Heart left ventricle (tissue), 16 donors: ENCODE measurements around the gene ELFN1. TPM values are rescaled to one million over a fixed set of nuclear protein-coding genes. Genes with fewer than 3 reads are reported as not detected.

Source experiments
- ATAC-seq, 4 donors: fragments of 200-7000 bp; cut with Tn5 transposase; one replicate each; pipeline ENCODE4 v1.9.1; 2020 to 2022; ENCODE audit warnings: moderate library complexity in 4 of 4, mild to moderate bottlenecking in 3 of 4, moderate number of reproducible peaks in 1 of 4
- DNase-seq, 5 donors: peaks; one replicate each; pipeline ENCODE4 v3.0.0-alpha.2; 2020
- H3K27ac ChIP-seq, 12 donors: fragments of 200-600 bp; sonication (generic) in 4 of 12; one replicate each; pipeline versions ENCODE4 v1.5.0 to v1.8.0; 2016 to 2022; ENCODE audit warnings: mild to moderate bottlenecking in 2 of 12
- H3K27me3 ChIP-seq, 9 donors: fragments of 200-600 bp; sonication (generic) in 2 of 9; one replicate each; pipeline versions ENCODE4 v1.5.1 to v1.8.0; 2016 to 2022; ENCODE audit warnings: mild to moderate bottlenecking in 3 of 9
- H3K36me3 ChIP-seq, 9 donors: fragments of 200-600 bp; sonication (generic) in 2 of 9; one replicate each; pipeline versions ENCODE4 v1.5.0 to v1.8.0; 2018 to 2022; ENCODE audit warnings: mild to moderate bottlenecking in 2 of 9
- H3K4me1 ChIP-seq, 12 donors: fragments of 200-600 bp; sonication (generic) in 4 of 12; one replicate each; pipeline versions ENCODE4 v1.5.0 to v1.8.0; 2016 to 2022; ENCODE audit warnings: mild to moderate bottlenecking in 3 of 12
- H3K4me3 ChIP-seq, 12 donors: fragments of 200-600 bp; sonication (generic) in 4 of 12; one replicate each; pipeline versions ENCODE4 v1.5.0 to v1.8.0; 2017 to 2022; ENCODE audit warnings: mild to moderate bottlenecking in 9 of 12, moderate library complexity in 4 of 12
- H3K9me3 ChIP-seq, 12 donors: fragments of 200-600 bp; sonication (generic) in 4 of 12; one replicate each; pipeline versions ENCODE4 v1.5.0 to v1.8.0; 2016 to 2022; ENCODE audit warnings: mild to moderate bottlenecking in 1 of 12
- POLR2A ChIP-seq, 2 donors: fragments of 450-650 bp; IDR thresholded peaks; one replicate each; pipeline ENCODE4 v1.6.1; 2017; ENCODE audit warnings: antibody characterized with exemption in 2 of 2, mild to moderate bottlenecking in 2 of 2, moderate library complexity in 2 of 2
- WGBS, 4 donors: extraction: QIAGEN DNeasy Blood & Tissue Kit in 2 of 4; methylation state at CpG; one replicate each; pipeline versions ENCODE4 v1.1.5 to v1.1.7; 2013 to 2018; 5-methylcytosine and 5-hydroxymethylcytosine counted together
- intact Hi-C, 10 donors: fragments of 100-400 bp; cut with DNase I; formaldehyde crosslinking; loops; one replicate each; pipeline versions ENCODE4 v1.11.1 to v1.14.2; 2022
- polyA plus RNA-seq, 2 donors: library from polyadenylated mRNA; stranded (reverse); fragments of 200-250 nt; gene quantifications; one replicate each; pipeline ENCODE4 v1.2.3, GENCODE V29; 2013
- total RNA-seq, 9 donors: library from RNA; depleted of rRNA in 2 of 9; stranded (reverse); fragments of >200 nt in 2 of 9; fragmentation: NEBNext Ultra II Directional in 3 of 9; extraction: Animal tissue kit (Norgen Biotek cat#: 25700) in 3 of 9; gene quantifications; one replicate each; pipeline versions ENCODE4 v1.1.0 to v1.2.4, GENCODE V29; 2016 to 2023
- TF ChIP-seq, protein P1 (sequence below), 12 donors: fragments of 200-600 bp; sonication (generic) in 4 of 12; IDR thresholded peaks; one replicate each; pipeline versions ENCODE4 v1.5.0 to v1.8.0; 2018 to 2022; ENCODE audit warnings: antibody characterized with exemption in 12 of 12, mild to moderate bottlenecking in 5 of 12
- donor health status: ischemic (EF 13 %, LVEDD 7.1; RV severe dilation, severe dysfunction).
- donor health status: healthy with polysubstance abuse.
- donor health status: DM: no; HTN: yes; CAD: no.
- donor health status: DM: no; HTN: no; CAD: no.
- donor health status: ischemic (EF 25% LVEDD 6.9; RV normal size, moderate dysfunction).
- donor health status: ischemic (EF 25% LVEDD 5.7; RV mildly dilated, moderate dysfunction).
- donor health status: healthy.
- donor health status: DM: yes; HTN: yes; CAD: no.
- donor health status: ischemic (EF 35%, LVEDD 5.7; RV mildly dilated, moderate dysfunction).
- donor health status: nonischemic (EF 11% LVEDD 7.7; RV severe dilation, severe dysfunction).
- donor health status: DM: yes; HTN: yes; CAD: no.
- donor health status: PGD.
- donor health status: ischemic (EF 29% LVEDD 5.4; RV normal size, mild dysfunction).
- donor health status: nonischemic (EF 23%, LVEDD 6.1; RV moderate dilation, normal function).

The ELFN1 gene
- total and polyA plus RNA-seq, 11 donors, result 2.6 to 18.6 (median 6.6) TPM

DNA sequence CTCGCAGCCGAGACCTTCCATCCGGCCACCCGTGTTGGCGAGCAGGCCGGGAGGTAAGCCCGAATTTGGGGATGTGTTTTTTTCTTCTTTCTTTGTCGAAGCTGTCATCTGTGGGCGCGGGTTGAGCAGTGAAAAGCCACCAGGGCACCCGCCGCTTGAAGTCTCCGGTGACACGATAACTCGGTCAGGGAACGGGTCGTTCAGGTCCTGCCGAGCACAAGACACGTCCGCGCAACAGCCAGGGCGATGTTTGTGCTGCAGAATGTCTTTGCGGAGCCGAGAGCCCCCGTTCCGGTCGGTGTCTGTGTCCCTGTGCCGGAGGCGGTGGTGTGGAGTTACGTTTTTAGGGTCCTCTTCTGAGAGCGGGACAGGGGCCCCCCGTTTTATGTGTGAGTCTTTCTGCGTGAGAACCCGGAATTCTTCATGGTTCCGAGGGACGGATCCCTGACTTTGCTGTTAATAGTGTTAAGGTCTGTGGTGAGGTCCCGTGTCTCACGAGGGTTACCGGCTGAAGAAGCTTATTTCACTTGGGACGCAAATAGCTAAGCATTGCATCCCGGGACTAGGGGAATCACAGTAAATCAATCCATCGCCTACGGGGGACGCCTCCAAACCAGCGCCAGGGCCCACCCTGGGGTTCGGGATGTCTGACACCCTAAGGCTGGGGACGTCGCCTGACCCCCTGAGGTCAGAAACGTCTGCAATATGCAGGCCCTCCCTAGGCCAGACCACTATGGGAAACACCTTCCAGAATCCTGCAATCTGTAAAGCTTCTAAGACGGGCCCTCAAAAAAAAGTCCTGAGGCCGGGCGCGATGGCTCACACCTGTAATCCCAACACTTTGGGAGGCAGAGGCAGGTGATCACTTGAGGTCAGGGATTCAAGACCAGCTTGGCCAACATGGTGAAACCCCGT lies 99.5 kb downstream of the ELFN1 start:
- Histone ChIP-seq H3K4me3 (no peak overlapping the region), H3K4me1 (no peaks in the 10 kb centered on the region), H3K27me3 (no peaks in the 10 kb centered on the region), H3K27ac (no peak overlapping the region), H3K36me3 (no peaks in the 10 kb centered on the region), H3K9me3 (peaks cover 0 to 3% (median 0%) of the 10 kb centered on the region in 12 donors)
- WGBS, 4 donors, result 93 to 96% (median 94%) methylated on average over 52 to 54 of the region's 54 CpGs
- DNase-seq (no peak), ATAC-seq (no peak)
- intact Hi-C loops, result loop anchor here in 1 of 10 donors (10.0 kb wide), 1 partner anchor 185 kb away; no protein-coding TSS in a partner anchor
- no peak for TF ChIP-seq POLR2A (IDR thresholded peaks at IDR 0.05)
- TF ChIP-seq, protein P1, sequence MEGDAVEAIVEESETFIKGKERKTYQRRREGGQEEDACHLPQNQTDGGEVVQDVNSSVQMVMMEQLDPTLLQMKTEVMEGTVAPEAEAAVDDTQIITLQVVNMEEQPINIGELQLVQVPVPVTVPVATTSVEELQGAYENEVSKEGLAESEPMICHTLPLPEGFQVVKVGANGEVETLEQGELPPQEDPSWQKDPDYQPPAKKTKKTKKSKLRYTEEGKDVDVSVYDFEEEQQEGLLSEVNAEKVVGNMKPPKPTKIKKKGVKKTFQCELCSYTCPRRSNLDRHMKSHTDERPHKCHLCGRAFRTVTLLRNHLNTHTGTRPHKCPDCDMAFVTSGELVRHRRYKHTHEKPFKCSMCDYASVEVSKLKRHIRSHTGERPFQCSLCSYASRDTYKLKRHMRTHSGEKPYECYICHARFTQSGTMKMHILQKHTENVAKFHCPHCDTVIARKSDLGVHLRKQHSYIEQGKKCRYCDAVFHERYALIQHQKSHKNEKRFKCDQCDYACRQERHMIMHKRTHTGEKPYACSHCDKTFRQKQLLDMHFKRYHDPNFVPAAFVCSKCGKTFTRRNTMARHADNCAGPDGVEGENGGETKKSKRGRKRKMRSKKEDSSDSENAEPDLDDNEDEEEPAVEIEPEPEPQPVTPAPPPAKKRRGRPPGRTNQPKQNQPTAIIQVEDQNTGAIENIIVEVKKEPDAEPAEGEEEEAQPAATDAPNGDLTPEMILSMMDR (IDR thresholded peaks at IDR 0.05), result no peak

DNA sequence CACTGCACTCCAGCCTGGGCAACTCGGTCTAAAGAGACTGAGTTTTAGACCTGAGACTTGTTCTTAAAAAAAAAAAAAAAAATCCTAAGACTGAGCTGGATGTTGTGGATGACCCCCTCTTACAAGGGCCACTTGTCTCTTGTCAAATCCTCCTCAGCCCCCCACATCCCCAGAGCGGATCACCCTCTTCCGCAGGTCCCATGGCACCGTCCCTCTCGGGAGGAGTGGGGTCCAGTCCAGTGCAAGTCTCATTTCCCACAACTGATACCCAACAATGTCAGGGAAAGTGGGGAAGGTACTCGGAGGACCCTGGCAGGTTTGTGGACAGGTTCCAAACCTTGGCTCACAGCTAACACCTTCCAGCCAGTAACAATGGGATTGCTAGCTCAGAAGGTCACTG lies 100.3 kb downstream of the ELFN1 start:
- Histone ChIP-seq H3K27me3 (no peaks in the 10 kb centered on the region), H3K4me3 (no peak overlapping the region), H3K4me1 (no peaks in the 10 kb centered on the region), H3K27ac (no peak overlapping the region), H3K9me3 (peaks cover 0 to 7% (median 0%) of the 10 kb centered on the region in 12 donors), H3K36me3 (no peaks in the 10 kb centered on the region)
- 80 to 95% (median 89%) methylated on average over 6 of the region's 6 CpGs for WGBS, 4 donors
- DNase-seq (no peak), ATAC-seq (no peak)
- intact Hi-C loops, result no loop called here
- no peak for TF ChIP-seq POLR2A (IDR thresholded peaks at IDR 0.05)
- TF ChIP-seq, protein P1 (IDR thresholded peaks at IDR 0.05), result no peak

DNA sequence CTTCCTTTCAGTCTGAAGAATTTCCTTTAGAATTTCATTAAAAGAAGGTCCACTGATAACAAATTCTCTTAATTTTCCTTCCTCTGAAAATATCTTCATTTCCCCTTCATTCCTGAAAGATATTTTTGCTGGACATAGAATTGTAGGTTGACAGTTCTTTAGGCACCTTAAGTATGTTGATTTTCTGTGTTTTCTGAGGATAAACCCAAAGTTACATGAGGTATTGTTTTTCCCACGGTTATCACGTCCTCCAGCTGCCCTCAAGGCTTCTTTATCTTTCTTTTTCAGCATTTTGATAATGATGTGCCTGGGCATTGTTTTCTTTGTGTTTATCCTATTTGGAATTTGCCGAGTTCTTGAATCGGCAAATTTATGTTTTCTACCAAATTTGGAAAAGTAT lies 105.3 kb downstream of the ELFN1 start:
- no peaks in the 10 kb centered on the region for H3K4me1 ChIP-seq
- H3K27ac ChIP-seq, result no peak overlapping the region
- H3K27me3 ChIP-seq, result peaks cover 0 to 4% (median 0%) of the 10 kb centered on the region in 9 donors
- no peaks in the 10 kb centered on the region for H3K36me3 ChIP-seq
- intact Hi-C loops, result no loop called here
- ATAC-seq (no peak), DNase-seq (no peak)
- 48 to 72% (median 61%) methylated on average over 4 of the region's 4 CpGs for WGBS, 4 donors
- no peak overlapping the region for H3K4me3 ChIP-seq
- peaks cover 0 to 26% (median 2%) of the 10 kb centered on the region in 12 donors for H3K9me3 ChIP-seq
- TF ChIP-seq, protein P1 (IDR thresholded peaks at IDR 0.05), result no peak
- TF ChIP-seq POLR2A (IDR thresholded peaks at IDR 0.05), result no peak

DNA sequence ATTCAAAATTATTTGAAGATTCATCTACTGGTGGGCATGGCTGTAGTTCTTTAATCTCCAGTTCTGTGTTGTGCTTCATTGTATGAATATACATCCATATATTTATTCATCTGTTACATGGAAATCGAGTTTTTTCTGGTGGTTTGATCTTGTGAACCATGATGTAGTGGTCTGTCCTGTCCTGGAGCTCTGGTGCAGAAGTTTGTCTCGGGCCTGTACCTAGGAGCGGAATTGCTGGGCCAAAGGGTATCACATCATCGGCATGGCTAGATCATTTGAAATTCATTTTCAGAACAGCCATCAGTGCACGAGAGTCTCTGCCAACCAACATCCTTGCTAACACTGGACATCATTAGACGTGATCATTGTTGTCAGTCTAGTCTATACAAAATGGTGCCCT lies 107.0 kb downstream of the ELFN1 start:
- H3K4me1 ChIP-seq, result no peaks in the 10 kb centered on the region
- H3K27me3 ChIP-seq, result peaks cover 0 to 4% (median 0%) of the 10 kb centered on the region in 9 donors
- H3K9me3 ChIP-seq, result peaks cover 0 to 26% (median 2%) of the 10 kb centered on the region in 12 donors
- no peak for TF ChIP-seq POLR2A (IDR thresholded peaks at IDR 0.05)
- TF ChIP-seq, protein P1 (IDR thresholded peaks at IDR 0.05), result no peak
- H3K27ac ChIP-seq, result no peak overlapping the region
- ATAC-seq (no peak), DNase-seq (no peak)
- intact Hi-C loops, result no loop called here
- 77 to 84% (median 81%) methylated on average over 6 of the region's 6 CpGs for WGBS, 4 donors
- no peak overlapping the region for H3K4me3 ChIP-seq
- no peaks in the 10 kb centered on the region for H3K36me3 ChIP-seq
